ENCODE results near the gene ATP11B. TPM values are rescaled to one million over a fixed set of nuclear protein-coding genes. Genes with fewer than 3 reads are reported as not detected.
A peak's percentile ranks its signal among the peaks of the same experiment; 100 is the strongest.

ATP11B gene
- total RNA-seq, 1 experiment from 2014 or later = 84.0 TPM

DNA sequence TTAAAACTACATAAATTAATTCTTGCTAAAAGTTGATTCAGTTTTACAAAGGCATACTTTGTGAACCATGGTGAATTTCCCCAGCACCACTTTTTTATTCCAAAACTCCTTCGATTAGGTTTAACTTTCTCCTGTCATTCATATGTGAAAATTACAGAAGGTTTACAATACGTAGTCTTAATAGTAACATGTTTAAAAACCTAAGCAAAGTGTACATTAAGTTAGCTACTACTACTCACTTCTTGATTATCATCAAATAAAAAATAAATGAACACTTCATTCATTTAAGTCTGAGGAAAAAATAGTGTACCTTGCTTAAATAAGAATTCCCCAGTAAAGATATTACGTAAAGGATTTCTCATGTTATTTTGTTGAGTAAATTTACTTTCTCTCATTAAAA lies 148.4 kb downstream of the ATP11B start:
- Mint-ChIP-seq H3K4me1 (ENCODE audit: low read depth, unreplicated experiment) (no peaks in the 10 kb centered on the region), H3K4me3 (ENCODE audit: low read depth, unreplicated experiment) (no peak overlapping the region), H3K27ac (ENCODE audit: unreplicated experiment) (no peak overlapping the region), H3K9me3 (ENCODE audit: low read depth, unreplicated experiment) (no peaks in the 10 kb centered on the region), H3K27me3 (ENCODE audit: unreplicated experiment) (no peaks in the 10 kb centered on the region), H3K36me3 (ENCODE audit: insufficient read depth, unreplicated experiment) (peaks cover 16% of the 10 kb centered on the region)
- DNase-seq = no peak
- no TSS peak for BruUV-seq (replicated peaks)
- intact Hi-C loops (cut with micrococcal nuclease; ENCODE audit: unreplicated experiment) = no loop called here
- CTCF ChIA-PET = no interaction called here
- TF ChIP-seq, protein P1, sequence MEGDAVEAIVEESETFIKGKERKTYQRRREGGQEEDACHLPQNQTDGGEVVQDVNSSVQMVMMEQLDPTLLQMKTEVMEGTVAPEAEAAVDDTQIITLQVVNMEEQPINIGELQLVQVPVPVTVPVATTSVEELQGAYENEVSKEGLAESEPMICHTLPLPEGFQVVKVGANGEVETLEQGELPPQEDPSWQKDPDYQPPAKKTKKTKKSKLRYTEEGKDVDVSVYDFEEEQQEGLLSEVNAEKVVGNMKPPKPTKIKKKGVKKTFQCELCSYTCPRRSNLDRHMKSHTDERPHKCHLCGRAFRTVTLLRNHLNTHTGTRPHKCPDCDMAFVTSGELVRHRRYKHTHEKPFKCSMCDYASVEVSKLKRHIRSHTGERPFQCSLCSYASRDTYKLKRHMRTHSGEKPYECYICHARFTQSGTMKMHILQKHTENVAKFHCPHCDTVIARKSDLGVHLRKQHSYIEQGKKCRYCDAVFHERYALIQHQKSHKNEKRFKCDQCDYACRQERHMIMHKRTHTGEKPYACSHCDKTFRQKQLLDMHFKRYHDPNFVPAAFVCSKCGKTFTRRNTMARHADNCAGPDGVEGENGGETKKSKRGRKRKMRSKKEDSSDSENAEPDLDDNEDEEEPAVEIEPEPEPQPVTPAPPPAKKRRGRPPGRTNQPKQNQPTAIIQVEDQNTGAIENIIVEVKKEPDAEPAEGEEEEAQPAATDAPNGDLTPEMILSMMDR (IDR thresholded peaks at IDR 0.05; ENCODE audit: unreplicated experiment) = no peak

DNA sequence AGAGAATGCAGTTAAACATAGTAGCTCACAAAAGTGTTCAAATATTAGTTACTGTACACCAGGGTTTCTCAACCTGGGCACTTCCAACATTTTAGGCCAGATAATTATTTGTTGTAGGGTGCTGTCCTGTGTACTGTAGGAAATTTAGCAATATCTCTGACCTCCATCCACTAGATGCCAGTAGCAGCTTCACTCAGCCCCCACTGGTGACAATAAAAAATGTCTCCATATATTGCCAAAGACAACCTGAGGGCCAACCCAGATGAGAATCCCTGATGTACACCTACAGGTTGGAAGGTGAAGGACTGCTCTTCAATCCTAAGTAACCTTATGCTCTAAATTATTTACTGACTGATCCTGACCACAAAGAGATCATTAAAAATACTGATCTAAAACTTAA lies 154.6 kb downstream of the ATP11B start:
- H3K36me3 Mint-ChIP-seq (ENCODE audit: insufficient read depth, unreplicated experiment) = peaks cover 36% of the 10 kb centered on the region
- intact Hi-C loops (cut with micrococcal nuclease; ENCODE audit: unreplicated experiment) = no loop called here
- H3K4me1 Mint-ChIP-seq (ENCODE audit: low read depth, unreplicated experiment) = no peaks in the 10 kb centered on the region
- CTCF ChIA-PET = no interaction called here
- TF ChIP-seq, protein P1 (IDR thresholded peaks at IDR 0.05; ENCODE audit: unreplicated experiment) = no peak
- no peak overlapping the region for H3K4me3 Mint-ChIP-seq (ENCODE audit: low read depth, unreplicated experiment)
- H3K27ac Mint-ChIP-seq (ENCODE audit: unreplicated experiment) = no peak overlapping the region
- H3K27me3 Mint-ChIP-seq (ENCODE audit: unreplicated experiment) = no peaks in the 10 kb centered on the region
- H3K9me3 Mint-ChIP-seq (ENCODE audit: low read depth, unreplicated experiment) = peaks cover 5% of the 10 kb centered on the region
- no TSS peak for BruUV-seq (replicated peaks)
- DNase-seq = peak; percentile 15

DNA sequence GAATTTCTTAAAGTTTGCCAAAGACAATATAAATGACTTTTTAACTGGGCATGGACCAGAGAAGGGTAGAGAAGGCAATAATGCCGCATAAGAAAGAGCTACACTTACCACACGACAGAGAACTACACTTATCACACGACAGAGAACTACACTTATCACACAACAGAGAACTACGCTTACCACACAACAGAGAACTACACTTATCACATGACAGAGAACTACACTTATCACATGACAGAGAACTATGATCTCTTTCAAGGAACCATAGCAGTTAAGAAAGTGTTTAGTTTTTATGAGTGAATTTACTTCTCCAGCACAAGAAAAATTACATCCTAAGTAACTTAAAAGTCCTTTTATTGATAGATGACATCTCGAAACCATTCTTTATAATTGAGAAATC lies 155.0 kb downstream of the ATP11B start:
- TF ChIP-seq, protein P1 (IDR thresholded peaks at IDR 0.05; ENCODE audit: unreplicated experiment) = no peak
- intact Hi-C loops (cut with micrococcal nuclease; ENCODE audit: unreplicated experiment) = no loop called here
- CTCF ChIA-PET = interaction anchor here (0.6 kb wide), 1 partner anchor 17 kb away, joined by 3 read pairs; no protein-coding TSS in a partner anchor
- Mint-ChIP-seq H3K4me1 (ENCODE audit: low read depth, unreplicated experiment) (no peaks in the 10 kb centered on the region), H3K36me3 (ENCODE audit: insufficient read depth, unreplicated experiment) (peaks cover 36% of the 10 kb centered on the region), H3K9me3 (ENCODE audit: low read depth, unreplicated experiment) (peaks cover 5% of the 10 kb centered on the region), H3K27me3 (ENCODE audit: unreplicated experiment) (no peaks in the 10 kb centered on the region), H3K27ac (ENCODE audit: unreplicated experiment) (no peak overlapping the region), H3K4me3 (ENCODE audit: low read depth, unreplicated experiment) (no peak overlapping the region)
- BruUV-seq (replicated peaks) = no TSS peak
- DNase-seq = no peak

DNA sequence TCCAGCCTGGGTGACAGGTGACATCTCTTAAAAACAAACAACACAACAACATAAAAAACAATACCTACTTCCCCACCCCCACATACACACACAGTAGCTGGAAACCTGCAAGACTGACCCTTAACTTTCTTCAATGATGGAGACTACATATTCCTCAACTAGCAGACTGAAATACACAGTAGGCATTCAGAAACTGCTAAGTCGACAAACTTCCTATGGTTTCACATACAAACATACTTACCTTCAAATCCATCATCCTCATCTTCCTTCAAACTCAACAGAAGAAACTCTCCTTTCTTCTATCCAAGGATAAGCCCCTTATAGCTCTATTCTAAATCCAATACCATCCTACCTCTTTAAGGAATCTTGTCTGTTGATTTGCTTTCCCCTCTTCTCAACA lies 156.4 kb downstream of the ATP11B start:
- H3K27me3 Mint-ChIP-seq (ENCODE audit: unreplicated experiment) = no peaks in the 10 kb centered on the region
- H3K36me3 Mint-ChIP-seq (ENCODE audit: insufficient read depth, unreplicated experiment) = peaks cover 36% of the 10 kb centered on the region
- H3K4me3 Mint-ChIP-seq (ENCODE audit: low read depth, unreplicated experiment) = no peak overlapping the region
- no peaks in the 10 kb centered on the region for H3K4me1 Mint-ChIP-seq (ENCODE audit: low read depth, unreplicated experiment)
- intact Hi-C loops (cut with micrococcal nuclease; ENCODE audit: unreplicated experiment) = no loop called here
- H3K27ac Mint-ChIP-seq (ENCODE audit: unreplicated experiment) = no peak overlapping the region
- TF ChIP-seq, protein P1 (IDR thresholded peaks at IDR 0.05; ENCODE audit: unreplicated experiment) = no peak
- DNase-seq = no peak
- no TSS peak for BruUV-seq (replicated peaks)
- peaks cover 5% of the 10 kb centered on the region for H3K9me3 Mint-ChIP-seq (ENCODE audit: low read depth, unreplicated experiment)
- CTCF ChIA-PET = no interaction called here

Measured in Calu3 (cell line).